Stimulated activated CD4-positive, alpha-beta T cell treated with anti-CD3 and anti-CD28 coated beads, Interleukin-15, amount 100 ng/mL, for 24 hours (primary cell): Measurements from ENCODE around the gene RASA3.

Experiments
- DNase-seq: peaks from one replicate; pipeline ENCODE4 v3.0.0-alpha.2; 2020

The RASA3 gene

DNA sequence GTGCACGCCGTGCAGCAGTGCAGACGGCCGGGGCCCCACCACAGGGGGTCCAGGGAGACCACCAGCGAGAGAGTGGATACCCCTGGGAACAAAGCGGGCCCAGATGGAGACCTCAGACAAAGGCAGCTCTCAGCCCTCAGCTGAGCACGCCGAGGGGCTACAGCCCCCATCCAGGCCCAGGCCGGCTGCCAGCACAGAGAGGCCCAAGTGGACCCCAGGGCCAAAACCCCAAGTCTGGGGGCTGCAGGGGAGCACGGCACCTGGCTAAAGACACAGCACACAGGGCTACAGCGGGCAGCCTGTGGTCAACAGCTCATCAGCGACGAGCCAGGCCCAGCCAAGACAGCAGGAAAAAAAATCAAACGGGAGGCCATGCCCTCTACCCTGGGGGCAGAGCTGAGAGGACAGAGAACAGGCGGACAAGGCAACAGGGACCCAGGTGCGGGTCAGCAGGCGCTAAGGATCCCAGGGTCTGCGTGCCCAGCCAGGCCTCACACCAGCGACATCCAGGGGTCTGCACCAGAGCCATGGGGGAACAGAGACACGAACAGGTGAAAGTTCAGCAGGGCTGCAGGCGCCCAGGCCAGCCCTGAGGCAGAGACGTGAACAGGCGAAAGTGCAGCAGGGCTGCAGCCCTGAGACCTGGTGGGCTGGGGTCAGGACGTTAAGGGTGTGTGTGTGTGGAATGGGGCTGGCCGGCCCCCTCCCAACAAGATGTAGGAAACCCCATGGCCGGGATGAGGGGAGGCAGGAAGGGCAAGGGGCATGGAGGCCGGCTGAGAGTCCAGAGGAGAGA, 34.3 kb downstream of the RASA3 start:
- no peak for DNase-seq

DNA sequence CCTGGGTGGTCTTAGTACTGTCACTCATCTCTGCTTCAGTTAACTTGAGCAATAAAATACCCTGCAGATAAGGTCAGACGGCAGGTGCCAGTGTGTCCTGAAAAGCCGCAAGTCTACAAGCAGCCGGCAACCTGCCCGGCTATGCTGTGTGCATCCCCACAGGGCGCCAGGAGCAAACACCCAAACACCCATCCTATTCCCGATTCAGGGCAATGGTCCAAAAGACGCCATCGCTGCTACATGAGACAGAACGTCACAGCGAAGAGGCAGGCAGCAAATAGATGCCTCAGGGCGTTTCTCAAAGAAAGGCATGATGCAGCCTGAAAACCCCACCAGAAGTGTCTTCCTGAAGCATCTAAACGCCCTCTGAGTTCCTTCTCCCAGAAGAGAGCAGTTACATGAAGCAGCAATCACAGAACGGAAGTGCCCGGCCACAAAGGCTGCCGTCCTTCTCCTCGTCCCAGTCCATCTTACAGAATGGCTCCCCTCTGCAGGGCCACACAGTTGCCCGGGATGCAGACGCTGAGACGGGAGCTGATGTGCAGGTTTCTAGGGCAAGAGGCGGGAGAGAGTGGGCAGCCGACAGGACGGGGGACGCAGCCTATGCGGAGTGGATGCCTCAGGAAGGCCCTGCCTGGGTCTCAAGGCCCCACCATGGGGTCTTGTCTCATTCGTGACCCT, 35.1 kb downstream of the RASA3 start:
- DNase-seq: no peak

DNA sequence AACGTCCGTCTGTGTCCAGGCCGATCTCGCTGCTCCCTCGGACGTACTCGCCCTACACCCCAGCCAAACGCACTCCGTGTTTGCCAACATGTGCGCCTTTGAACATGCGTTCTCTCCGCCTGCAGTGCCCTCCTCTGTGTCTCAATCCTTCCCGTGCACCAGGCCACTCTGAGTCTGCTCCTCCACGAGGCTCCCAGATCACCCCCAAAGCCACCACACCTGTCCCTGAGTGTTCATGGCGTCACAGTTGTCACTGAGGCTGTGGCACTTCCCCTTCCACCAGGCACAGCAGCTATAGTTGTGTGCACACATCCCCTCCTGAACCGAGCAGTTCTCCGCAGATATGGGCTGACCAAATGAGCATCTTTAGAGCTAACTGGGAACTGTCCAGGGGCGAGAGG, 35.6 kb downstream of the RASA3 start:
- no peak for DNase-seq

DNA sequence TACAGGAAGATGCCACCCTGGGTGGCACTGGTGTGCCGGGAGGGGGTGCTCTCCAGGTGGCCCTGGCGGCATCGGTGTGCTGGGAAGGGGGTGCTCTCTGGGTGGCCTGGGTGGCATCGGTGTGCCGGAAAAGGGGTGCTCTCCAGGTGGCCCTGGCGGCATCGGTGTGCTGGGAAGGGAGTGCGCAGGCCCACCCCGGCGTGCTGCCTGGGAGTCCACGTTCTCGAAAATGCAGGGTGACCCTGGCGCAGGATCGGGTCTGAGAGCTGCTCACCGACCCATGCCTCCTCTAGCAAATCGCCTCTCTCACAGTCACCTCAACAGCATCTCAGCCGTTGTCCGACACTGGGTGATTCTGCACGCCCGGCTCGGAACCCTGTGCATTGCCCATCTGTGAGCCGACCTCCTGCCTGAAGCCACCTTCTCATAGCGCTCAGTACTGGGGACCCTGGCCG, 36.4 kb downstream of the RASA3 start:
- no peak for DNase-seq

DNA sequence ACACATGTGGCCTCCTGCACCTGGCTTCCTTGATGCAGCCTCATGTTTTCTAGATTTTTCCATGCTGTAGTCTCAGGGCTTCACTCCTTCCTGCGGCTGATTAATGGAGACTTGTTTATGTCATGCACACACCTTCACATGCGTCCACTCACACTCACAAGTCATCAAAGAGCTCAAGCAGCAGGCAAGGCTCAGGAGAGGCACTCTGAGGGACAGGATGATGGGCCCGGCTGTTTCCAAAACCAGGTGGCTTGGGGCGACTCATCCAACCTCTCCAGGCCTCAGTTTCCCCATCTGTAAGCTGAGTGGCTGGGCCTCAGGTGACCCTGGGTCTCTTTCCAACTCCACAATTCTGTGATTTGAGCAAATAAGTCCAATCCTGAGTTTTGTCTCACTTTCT, 36.9 kb downstream of the RASA3 start:
- DNase-seq: no peak

DNA sequence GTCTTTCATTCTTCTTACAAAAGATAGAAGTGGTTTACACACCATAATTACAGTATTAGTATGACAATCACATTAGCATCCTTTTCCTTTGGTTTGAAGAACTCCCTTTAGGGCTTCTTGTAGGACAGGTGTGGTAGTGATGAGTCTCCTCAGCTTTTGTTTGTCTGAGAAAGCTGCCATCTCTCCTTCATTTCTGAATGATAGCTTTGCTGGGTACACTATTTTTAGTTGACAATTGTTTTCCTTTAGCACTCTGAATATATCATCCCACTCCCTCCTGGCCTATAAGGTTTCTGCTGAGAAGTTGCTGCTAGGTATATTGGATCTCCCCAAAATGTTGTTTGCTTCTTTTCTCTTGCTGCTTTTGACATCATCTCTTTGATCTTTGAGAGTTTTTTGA, 39.3 kb downstream of the RASA3 start:
- no peak for DNase-seq

DNA sequence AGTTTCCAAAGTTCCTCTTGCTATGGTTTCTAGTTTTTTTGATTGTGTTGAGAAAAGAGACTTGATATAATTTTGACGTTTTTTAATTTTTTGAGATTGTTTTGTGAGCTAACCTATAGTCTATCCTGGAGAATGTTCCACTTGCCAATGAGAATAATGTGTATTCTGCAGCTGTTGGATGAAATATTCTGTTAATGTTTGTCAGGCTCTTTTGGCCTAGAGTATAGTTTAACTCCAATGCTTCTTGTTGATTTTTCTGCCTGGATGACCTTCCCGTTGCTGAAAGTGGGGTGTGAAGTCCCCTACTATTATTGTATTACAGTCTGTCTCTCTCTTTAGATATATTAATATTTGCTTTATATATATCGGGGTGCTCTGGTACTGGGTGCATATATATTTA, 40.0 kb downstream of the RASA3 start:
- no peak for DNase-seq

DNA sequence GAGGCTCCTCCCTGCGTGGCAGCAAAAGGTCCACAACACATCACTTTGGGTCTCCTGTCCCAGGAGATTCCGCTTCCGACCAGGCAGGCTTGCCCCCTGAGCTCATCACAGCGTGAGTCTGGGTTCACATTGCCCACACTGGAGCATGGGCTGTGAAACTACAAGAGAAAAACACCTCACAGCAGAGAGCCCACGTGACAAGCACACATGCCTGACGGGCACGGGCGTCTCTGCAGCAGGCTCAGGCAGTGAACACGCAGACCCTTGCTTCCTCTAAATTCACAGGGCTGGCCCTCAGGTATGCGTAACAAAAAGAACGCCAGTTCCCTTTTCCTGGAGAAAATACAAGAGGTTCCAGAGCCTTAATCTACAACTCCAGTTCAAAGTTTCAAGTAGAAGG, 41.9 kb downstream of the RASA3 start:
- no peak for DNase-seq

DNA sequence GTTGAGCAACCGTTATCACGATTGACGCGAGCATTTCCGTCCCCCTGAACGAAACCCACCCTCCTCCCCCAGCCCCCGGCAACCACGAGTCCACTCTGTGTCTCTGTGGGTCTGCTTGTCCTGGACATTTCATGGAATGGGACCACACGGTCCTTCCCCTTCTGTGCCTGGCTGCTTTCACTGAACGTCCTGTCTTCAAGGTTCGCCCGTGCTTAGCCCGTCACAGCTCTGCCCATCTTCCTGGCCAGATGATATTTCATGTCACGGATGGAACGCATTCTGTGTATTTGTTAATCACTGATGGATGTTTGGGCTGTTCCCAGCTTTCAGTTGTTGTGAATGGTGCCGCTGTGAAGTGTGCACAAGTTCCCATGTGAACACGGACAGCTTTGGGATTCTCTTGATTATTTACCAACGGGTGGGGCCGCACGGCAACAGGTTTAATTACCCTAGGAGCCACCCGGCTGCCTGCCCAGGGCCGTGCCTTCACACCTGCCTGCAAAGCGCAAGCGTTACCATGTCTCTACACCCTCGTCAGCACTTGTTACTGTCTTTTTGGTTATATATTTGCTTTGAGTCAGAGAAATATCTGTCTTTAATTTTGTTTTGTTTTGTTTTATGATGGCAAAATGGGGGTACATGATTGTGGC, 42.5 kb downstream of the RASA3 start:
- DNase-seq: no peak

DNA sequence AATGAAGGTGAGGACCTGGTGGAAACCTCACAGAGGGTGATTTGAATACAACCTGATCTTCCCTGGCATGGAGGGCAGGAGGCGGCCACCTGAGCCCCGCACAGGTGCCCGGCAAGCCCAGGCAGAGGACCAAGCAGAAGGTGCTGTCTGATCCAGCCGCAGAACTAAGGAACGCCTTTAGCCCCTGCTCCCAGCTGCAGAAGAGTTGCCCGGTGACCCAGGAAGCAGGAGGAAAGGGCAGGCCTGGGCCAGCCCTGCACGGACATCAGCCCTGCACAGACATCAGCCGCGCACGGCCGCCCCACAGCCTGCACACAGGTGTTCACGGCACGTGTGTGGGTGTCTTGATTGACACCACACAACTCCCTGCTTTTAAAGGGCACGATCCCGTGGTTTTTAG, 43.1 kb downstream of the RASA3 start:
- no peak for DNase-seq

DNA sequence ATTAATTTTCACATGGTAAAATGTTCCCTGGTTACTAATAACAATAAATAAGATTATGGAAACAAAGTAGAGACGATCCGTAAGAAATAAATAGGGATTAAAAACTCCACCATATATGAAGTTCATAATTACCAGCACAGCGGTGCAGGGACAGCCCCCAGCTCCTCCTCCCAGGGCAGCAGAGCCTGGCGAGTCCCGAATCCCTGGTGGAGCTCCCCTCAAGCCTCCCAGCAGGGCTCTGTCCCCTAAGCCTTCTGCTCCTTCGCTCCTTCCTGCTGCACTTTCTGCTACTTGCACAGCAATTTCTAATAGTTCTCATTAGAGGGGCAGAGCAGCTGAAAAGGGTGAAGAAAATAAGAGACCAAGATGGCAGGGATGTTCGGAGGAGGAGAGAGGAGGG, 43.6 kb downstream of the RASA3 start:
- DNase-seq: no peak

DNA sequence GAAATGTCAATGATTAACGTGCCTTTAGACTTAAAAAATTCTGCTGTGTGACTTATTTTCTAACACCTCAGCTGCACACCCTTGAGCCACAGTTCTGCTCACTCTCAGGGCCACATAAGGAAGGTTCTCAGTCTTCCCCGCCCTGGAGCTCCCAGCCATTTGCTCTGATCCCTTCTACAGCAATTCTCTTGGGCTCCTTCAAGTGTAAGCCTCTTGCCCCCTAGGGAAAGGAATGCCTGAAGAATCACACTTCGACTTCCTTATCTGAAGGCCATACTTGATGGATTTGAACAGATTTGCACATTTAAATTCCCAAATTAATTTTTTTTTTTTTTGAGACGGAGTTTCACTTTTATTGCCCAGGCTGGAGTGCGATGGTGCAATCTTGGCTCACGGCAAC, 44.2 kb downstream of the RASA3 start:
- no peak for DNase-seq

DNA sequence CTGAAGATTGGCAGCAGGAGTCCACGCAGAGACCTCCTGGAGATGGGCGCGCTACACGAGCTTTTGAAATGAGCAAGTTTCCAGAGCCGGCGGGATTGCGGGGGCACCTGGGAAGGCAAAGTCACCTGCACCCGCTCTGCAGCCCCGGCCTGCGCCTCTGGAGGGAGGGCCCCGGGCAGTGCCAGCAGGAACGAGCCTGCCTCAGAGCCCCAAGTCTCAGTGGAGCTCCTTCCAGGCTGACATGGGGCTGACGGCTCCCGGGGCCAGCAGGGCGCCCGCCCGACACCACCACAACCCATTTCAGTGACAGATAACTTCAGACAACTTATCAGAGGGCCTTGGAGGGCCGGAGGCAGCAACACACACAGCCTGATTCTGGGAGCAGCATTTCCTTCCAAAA, 45.0 kb downstream of the RASA3 start:
- DNase-seq: no peak

DNA sequence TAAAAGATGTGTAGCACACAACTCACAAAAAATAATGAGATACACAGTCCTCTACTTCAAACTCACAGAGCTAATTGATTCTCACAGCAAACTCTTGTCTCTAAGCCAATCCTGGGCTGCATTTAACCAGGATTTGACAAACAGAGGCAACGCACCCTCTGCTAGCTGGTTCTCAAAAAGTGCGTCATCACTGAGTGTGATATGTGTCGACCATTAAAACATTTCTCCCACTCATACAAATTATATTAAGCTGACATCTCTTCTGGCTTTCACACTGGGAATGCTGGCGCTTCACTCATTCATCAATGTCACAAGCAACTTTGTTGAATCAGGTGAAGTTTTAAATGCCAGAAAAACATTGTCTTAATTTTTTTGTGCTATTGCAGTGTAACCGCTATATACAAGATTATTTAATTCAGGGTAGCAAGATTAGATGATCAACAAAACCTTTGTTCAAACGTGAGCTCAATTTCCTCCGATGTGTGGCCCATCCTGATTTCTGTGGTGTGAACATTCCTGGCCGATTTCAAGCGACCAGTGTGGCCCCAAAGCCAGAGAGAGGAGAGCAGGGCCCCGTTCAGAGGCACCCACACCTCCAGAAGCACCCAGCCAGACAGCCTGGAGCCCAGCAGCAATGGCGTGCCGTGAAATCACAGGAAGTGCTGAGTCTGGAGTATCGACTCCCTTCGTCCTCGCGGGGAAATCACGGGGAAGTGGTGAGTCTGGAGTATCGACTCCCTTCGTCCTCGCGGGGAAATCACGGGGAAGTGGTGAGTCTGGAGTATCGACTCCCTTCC, 49.4 kb downstream of the RASA3 start:
- DNase-seq: no peak

DNA sequence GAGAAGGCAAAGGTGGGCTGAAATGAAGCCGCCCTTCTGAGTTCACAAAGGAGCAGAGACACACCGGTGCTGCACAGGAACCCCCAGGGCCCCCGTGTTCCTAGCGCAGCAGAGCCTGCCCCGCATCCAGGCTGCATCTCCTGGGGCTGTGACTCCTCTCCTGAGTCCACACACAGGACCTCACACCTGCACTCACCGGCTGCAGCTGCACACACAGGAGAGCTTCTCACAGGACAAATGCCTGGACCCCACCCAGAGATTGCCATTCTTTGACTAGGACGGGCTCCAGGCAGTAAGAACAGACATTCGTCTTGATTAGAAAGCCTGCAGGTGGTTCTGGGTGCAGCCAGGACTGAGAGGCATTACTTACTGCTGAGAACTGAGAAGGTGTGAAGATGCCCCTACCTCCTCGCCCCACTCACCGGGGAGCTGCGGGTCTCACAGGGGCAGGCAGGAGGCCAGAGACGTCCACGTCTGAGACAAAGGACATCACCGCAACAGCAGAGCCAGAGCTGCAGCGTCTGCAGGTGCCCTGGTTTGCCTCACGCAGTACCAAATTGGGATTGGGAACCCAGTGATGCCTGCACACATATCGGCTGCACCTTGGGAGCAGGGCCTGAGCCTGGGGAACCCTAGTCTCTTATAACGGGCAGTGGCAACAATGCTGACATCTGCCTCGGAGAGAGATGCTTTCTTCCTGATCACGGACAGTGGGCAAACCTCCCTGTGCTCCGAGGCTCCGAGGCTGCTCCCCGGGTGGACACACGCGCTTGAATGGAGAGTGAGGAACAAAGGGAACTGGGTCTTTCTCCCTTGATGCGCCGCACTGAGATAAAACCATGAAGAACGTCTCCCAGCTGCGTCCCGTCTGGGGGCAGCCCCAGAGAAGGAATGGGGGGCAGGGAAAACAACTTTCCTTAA, 50.4 kb downstream of the RASA3 start:
- no peak for DNase-seq

DNA sequence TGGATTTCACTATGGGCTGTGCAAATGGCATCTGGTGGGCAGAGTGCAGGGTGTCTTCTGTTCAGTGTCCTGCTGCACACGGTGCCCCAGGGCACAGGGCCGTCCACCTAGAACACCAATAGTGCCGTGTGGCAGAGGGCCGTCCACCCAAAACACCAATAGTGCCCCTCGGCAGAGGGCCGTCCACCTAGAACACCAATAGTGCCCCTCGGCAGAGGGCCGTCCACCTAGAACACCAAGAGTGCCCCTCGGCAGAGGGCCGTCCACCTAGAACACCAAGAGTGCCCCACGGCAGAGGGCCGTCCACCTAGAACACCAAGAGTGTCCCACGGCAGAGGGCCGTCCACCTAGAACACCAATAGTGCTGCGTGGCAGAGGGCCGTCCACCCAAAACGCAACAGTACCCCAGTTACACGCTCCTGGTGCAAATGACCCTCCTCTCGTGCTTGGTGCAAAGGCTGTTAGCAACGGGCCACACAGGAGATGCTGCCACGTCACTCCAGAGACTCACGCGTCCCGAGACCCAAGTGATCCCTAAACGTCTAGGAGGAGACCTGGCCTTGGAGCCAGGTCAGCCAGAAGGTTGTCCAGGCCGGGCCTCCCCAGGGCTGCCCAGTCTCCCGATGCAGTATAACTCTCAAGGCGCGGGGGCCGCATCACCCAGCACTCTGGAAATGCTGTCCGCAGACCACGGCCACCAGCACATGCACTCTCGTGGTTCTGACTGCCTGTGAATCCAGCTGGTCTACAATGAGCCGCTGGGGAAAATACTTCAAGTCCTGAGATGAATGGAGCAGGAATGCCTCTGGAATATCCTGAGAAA, 51.5 kb downstream of the RASA3 start:
- DNase-seq: no peak

DNA sequence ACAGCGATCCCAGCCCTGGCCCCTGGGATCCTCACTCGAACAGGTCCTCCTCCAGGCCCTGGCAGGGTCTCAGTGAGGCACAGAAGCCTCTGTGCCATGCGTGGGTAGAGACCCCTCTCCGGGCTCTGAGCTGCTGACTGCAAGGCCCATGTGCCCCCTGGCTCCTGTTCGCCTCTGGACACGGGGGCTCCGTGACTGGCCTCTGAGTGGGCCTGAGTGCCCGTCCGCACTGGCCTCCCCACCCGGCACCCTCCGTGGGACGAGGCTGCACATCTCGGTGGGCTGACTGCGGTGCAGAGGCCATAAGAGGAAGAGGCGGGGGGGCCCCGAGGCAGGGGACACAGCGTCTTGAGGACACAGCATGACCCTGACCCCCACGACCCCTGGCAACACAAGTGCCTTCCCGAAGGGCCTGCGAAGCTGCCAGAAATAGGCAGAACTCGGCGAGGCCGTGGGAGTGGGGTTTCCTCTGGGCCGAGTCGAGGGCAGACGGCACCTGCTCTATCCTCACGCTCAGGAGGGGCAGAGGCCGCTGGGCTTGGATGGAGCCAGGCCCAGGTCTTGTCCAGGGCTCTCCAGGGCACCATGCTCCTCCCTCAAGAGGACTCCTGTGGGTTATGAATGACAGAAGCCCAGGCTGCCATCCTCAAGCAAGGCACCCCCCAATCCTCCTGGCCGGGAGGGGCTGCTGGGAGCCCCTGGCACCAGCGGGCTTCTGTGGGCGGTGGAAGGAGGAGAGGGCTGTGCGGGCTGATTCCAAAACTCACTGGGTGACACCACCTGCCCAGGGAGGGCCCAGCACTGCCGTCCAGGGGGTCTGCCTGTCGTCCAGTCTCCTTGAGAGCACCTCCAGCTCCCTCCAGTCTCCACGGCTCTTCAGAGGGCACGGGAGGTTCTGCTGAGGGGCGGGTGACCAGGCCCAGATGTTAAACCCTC, 52.6 kb downstream of the RASA3 start:
- no peak for DNase-seq

DNA sequence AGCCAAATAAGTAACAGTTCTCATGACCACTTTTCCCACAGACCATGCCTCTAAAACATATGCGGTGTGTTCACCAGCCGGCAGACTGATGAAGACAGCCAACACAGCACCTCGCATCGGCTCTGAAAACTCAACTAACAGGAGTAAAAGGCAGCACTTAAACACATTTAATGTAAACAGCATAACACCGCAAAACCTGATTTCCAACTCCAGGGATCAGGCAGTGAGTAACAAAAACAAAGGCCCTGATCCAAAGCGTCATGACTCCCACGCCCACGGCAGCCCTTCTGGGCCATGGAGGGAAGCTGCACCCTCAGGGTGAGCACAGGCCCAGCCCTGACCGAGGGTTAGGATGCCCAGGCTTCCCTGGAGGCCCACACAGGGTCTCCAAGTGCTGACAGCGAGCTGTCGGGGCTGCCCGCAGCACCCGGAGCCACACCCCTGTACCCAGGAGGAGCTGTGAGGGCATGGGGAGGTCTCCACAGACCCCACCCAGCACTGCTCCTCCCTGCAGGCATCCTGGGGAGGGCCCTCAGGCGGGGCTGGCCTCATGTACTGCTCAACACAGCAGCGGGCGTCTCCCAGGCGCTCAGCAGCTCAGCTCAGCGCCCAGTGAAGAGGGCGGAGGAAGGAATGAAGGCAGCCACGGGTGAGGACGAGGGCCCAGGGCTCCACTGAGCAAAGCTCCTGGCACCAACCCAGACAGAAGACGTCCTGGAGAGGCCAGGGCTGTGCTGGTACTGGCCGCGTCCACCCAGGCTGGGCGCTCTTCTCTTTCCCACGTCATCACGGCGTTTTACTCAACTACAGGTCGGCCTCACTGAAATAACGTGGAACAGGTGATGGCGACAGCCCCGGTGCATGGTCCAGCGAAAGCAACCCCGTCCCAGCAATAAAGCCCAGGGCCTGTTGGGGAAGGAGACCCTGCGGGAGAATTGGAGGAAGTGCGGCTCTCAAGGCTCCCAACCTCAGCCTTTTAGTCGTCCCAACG, 53.7 kb downstream of the RASA3 start:
- no peak for DNase-seq

DNA sequence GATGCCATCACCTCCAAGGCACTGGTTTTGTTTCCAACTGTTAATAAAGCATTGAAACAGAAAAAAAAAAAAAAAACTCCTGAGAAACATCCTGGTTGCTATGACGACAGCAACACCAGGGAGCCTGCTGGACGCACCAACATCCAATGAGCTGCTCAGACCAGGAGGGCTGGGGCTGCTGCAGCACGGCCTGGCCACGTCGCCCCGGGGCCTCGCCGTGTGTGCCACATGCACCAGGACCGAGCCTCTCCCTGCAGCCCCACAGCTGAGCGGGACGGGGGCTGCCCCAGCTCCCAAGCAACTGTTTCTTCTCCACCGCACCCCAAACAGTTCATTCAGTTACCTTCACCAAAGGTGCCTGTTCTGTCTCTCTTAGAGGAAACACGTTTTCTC, 54.5 kb downstream of the RASA3 start:
- no peak for DNase-seq
